Neuronal stem cell (in vitro differentiated cells): ENCODE measurements around the gene MYO16.

Experiments used
- DNase-seq: peaks from one replicate; pipeline ENCODE4 v3.0.0-alpha.2; 2013; ENCODE audit warnings: low spot score
- H2AFZ ChIP-seq: one replicate; pipeline ENCODE4 v1.6.1; 2013; ENCODE audit warnings: mild to moderate bottlenecking, low read length, inconsistent platforms
- H2AK5ac ChIP-seq: 2 replicates; pipeline ENCODE4 v1.6.1; 2013; ENCODE audit warnings: low read depth, mild to moderate bottlenecking, inconsistent platforms, low read length, moderate library complexity, mixed read lengths
- H2BK120ac ChIP-seq: 2 replicates; pipeline ENCODE4 v1.6.1; 2013; ENCODE audit warnings: low read depth, mild to moderate bottlenecking, inconsistent platforms, low read length, moderate library complexity, mixed read lengths
- H2BK12ac ChIP-seq: one replicate; pipeline ENCODE4 v1.6.1; 2013; ENCODE audit warnings: low read length, inconsistent platforms
- H2BK15ac ChIP-seq: 2 replicates; pipeline ENCODE4 v1.6.1; 2013; ENCODE audit warnings: mild to moderate bottlenecking, low read length, inconsistent platforms, mixed read lengths
- H2BK5ac ChIP-seq: one replicate; pipeline ENCODE4 v1.6.1; 2013; ENCODE audit warnings: inconsistent platforms, mild to moderate bottlenecking, low read length, moderate library complexity
- H3K14ac ChIP-seq: one replicate; pipeline ENCODE4 v1.6.1; 2013; ENCODE audit warnings: low read length, inconsistent platforms
- H3K18ac ChIP-seq: 2 replicates; pipeline ENCODE4 v1.6.1; 2013; ENCODE audit warnings: low read length, inconsistent platforms
- H3K23ac ChIP-seq: 2 replicates; pipeline ENCODE4 v1.6.1; 2013; ENCODE audit warnings: low read depth, mild to moderate bottlenecking, mixed read lengths, low read length, inconsistent platforms; ENCODE audit not compliant: poor library complexity
- H3K27ac ChIP-seq: replicated peaks from 3 replicates; pipeline ENCODE4 v1.5.1; 2013; ENCODE audit warnings: low read length, inconsistent platforms
- H3K27me3 ChIP-seq, 3 experiments: 2 replicates each; pipeline ENCODE4 v1.6.1; 2013; ENCODE audit warnings: low read length in 3 of 3, mild to moderate bottlenecking in 2 of 3, inconsistent platforms in 1 of 3, low read depth in 1 of 3, mixed read lengths in 1 of 3, moderate library complexity in 1 of 3; ENCODE audit not compliant: control insufficient read depth in 3 of 3, insufficient read depth in 3 of 3
- H3K36me3 ChIP-seq, 2 donors: replicated peaks in 1 of 2; 2 replicates each; pipeline ENCODE4 v1.6.1; 2013; ENCODE audit warnings: low read length in 2 of 2; ENCODE audit not compliant: control insufficient read depth in 2 of 2, insufficient read depth in 2 of 2
- H3K4ac ChIP-seq: 2 replicates; pipeline ENCODE4 v1.6.1; 2013; ENCODE audit warnings: inconsistent platforms, mild to moderate bottlenecking, low read length, moderate library complexity
- H3K4me1 ChIP-seq, 2 donors: 1 replicate in 1 of 2; 2 replicates in 1 of 2; pipeline ENCODE4 v1.6.1; 2013; ENCODE audit warnings: low read length in 2 of 2, low read depth in 1 of 2; ENCODE audit not compliant: control insufficient read depth in 2 of 2, insufficient read depth in 1 of 2
- H3K4me2 ChIP-seq: one replicate; pipeline ENCODE4 v1.6.1; 2013; ENCODE audit warnings: mild to moderate bottlenecking, low read length, inconsistent platforms; ENCODE audit not compliant: insufficient read depth, poor library complexity, severe bottlenecking
- H3K4me3 ChIP-seq, 2 donors: 2 replicates each; pipeline ENCODE4 v1.5.1; 2013; ENCODE audit warnings: low read length in 2 of 2, mild to moderate bottlenecking in 2 of 2, inconsistent platforms in 1 of 2, moderate library complexity in 1 of 2
- H3K79me1 ChIP-seq: one replicate; pipeline ENCODE4 v1.6.1; 2013; ENCODE audit warnings: low read depth, mild to moderate bottlenecking, inconsistent platforms, low read length, moderate library complexity
- H3K9ac ChIP-seq: one replicate; pipeline ENCODE4 v1.6.1; 2013; ENCODE audit warnings: mild to moderate bottlenecking, low read depth, low read length, inconsistent platforms; ENCODE audit not compliant: poor library complexity
- H3K9me3 ChIP-seq, 2 donors: replicated peaks in 1 of 2; 2 replicates each; pipeline versions ENCODE3 to v1.6.1; 2013; ENCODE audit warnings: low read length in 2 of 2, mild to moderate bottlenecking in 2 of 2, inconsistent platforms in 1 of 2, low read depth in 1 of 2, mixed read lengths in 1 of 2, moderate library complexity in 1 of 2; ENCODE audit not compliant: control insufficient read depth in 2 of 2, insufficient read depth in 1 of 2
- H4K8ac ChIP-seq: one replicate; pipeline ENCODE4 v1.6.1; 2013; ENCODE audit warnings: low read depth, mild to moderate bottlenecking, inconsistent platforms, low read length, moderate library complexity
- H4K91ac ChIP-seq: one replicate; pipeline ENCODE4 v1.6.1; 2013; ENCODE audit warnings: low read length, low read depth, mild to moderate bottlenecking, inconsistent platforms; ENCODE audit not compliant: poor library complexity
- WGBS, 2 donors: extraction: QIAGEN DNeasy Blood & Tissue Kit; methylation state at CpG; one replicate each; pipeline ENCODE4 v1.1.7; 2013; ENCODE audit warnings: missing lambda C conversion rate in 2 of 2, mixed read lengths in 1 of 2; ENCODE audit not compliant: insufficient read length in 2 of 2, insufficient replicate concordance in 1 of 2; ENCODE audit errors: extremely low coverage in 2 of 2; 5-methylcytosine and 5-hydroxymethylcytosine counted together

MYO16 gene

GRCh38 chr13:108638901-108639300, 9.5 kb downstream of the MYO16 start:
- no peaks in the 10 kb centered on the region for H3K4me1 ChIP-seq
- H2AFZ ChIP-seq, result no peak overlapping the region
- H3K4me2 ChIP-seq, result no peak overlapping the region
- no peak overlapping the region for H3K4me3 ChIP-seq
- no peak overlapping the region for H4K91ac ChIP-seq
- no peak overlapping the region for H2AK5ac ChIP-seq
- H3K14ac ChIP-seq, result no peak overlapping the region
- no peak overlapping the region for H3K27ac ChIP-seq
- no peaks in the 10 kb centered on the region for H3K36me3 ChIP-seq
- no peaks in the 10 kb centered on the region for H3K9me3 ChIP-seq
- H2BK12ac ChIP-seq, result no peak overlapping the region
- H3K18ac ChIP-seq, result no peak overlapping the region
- DNase-seq, result no peak
- no peak overlapping the region for H4K8ac ChIP-seq
- no peak overlapping the region for H3K4ac ChIP-seq
- no peak overlapping the region for H2BK15ac ChIP-seq
- H3K27me3 ChIP-seq, result no peaks in the 10 kb centered on the region
- no peak overlapping the region for H2BK120ac ChIP-seq
- WGBS, 2 donors, result no CpG with 5 or more reads among the region's 4 CpGs
- H3K79me1 ChIP-seq, result no peaks in the 10 kb centered on the region
- H3K23ac ChIP-seq, result no peak overlapping the region
- no peak overlapping the region for H3K9ac ChIP-seq
- H2BK5ac ChIP-seq, result no peak overlapping the region

GRCh38 chr13:108643646-108644353, 14.4 kb downstream of the MYO16 start:
- Histone ChIP-seq H2BK120ac (no peak overlapping the region), H3K4me2 (no peak overlapping the region), H3K27me3 (no peaks in the 10 kb centered on the region), H3K23ac (no peak overlapping the region), H3K36me3 (no peaks in the 10 kb centered on the region), H3K18ac (no peak overlapping the region), H2BK15ac (no peak overlapping the region), H3K14ac (no peak overlapping the region), H2AFZ (no peak overlapping the region), H3K4me1 (no peaks in the 10 kb centered on the region), H3K9me3 (peaks cover 7 to 11% of the 10 kb centered on the region in 2 donors), H3K27ac (no peak overlapping the region), H4K91ac (no peak overlapping the region), H3K4me3 (no peak overlapping the region), H2BK5ac (no peak overlapping the region), H2BK12ac (no peak overlapping the region), H3K79me1 (no peaks in the 10 kb centered on the region), H2AK5ac (no peak overlapping the region), H4K8ac (no peak overlapping the region), H3K9ac (no peak overlapping the region), H3K4ac (no peak overlapping the region)
- WGBS, 2 donors, result no CpG with 5 or more reads among the region's 4 CpGs
- no peak for DNase-seq

- Histone ChIP-seq H2BK5ac (no peak overlapping the region), H3K36me3 (no peaks in the 10 kb centered on the region), H4K8ac (no peak overlapping the region), H2BK120ac (no peak overlapping the region), H2BK12ac (no peak overlapping the region), H3K4me2 (no peak overlapping the region), H3K79me1 (no peaks in the 10 kb centered on the region), H2AK5ac (no peak overlapping the region), H3K4ac (no peak overlapping the region), H3K4me1 (no peaks in the 10 kb centered on the region), H3K23ac (no peak overlapping the region), H3K27me3 (no peaks in the 10 kb centered on the region), H2BK15ac (no peak overlapping the region), H3K9ac (no peak overlapping the region), H3K18ac (no peak overlapping the region), H4K91ac (no peak overlapping the region), H2AFZ (no peak overlapping the region), H3K27ac (no peak overlapping the region), H3K9me3 (peaks cover 7 to 11% of the 10 kb centered on the region in 2 donors), H3K4me3 (no peak overlapping the region), H3K14ac (no peak overlapping the region)
- no CpG with 5 or more reads among the region's 5 CpGs for WGBS, 2 donors
- no peak for DNase-seq
Observed at GRCh38 chr13:108645376-108645775, 16.0 kb downstream of the MYO16 start.

- H3K9ac ChIP-seq, result no peak overlapping the region
- H2BK5ac ChIP-seq, result no peak overlapping the region
- H3K4ac ChIP-seq, result no peak overlapping the region
- H2AFZ ChIP-seq, result no peak overlapping the region
- no peak overlapping the region for H3K14ac ChIP-seq
- H2AK5ac ChIP-seq, result no peak overlapping the region
- no peaks in the 10 kb centered on the region for H3K79me1 ChIP-seq
- no peak overlapping the region for H4K8ac ChIP-seq
- no peak overlapping the region for H3K27ac ChIP-seq
- H3K27me3 ChIP-seq, result peaks cover 0 to 2% (median 0%) of the 10 kb centered on the region in 3 experiments
- peaks cover 5% of the 10 kb centered on the region in 2 donors for H3K9me3 ChIP-seq
- no peak overlapping the region for H3K23ac ChIP-seq
- H3K36me3 ChIP-seq, result no peaks in the 10 kb centered on the region
- no peak overlapping the region for H2BK12ac ChIP-seq
- no peak overlapping the region for H2BK15ac ChIP-seq
- H3K4me2 ChIP-seq, result no peak overlapping the region
- no peak overlapping the region for H2BK120ac ChIP-seq
- no peak for DNase-seq
- no peak overlapping the region for H4K91ac ChIP-seq
- no peak overlapping the region for H3K4me3 ChIP-seq
- no CpG with 5 or more reads among the region's 3 CpGs for WGBS, 2 donors
- no peak overlapping the region for H3K18ac ChIP-seq
- H3K4me1 ChIP-seq, result no peaks in the 10 kb centered on the region
Observed at GRCh38 chr13:108650271-108650670, 20.9 kb downstream of the MYO16 start.
